ENCODE results near the gene SLC35F2.

SLC35F2 gene

GRCh38 chr11:107799218-107799859 is 59.2 kb downstream of the SLC35F2 start:
- TF ChIP-seq GABPA (IDR thresholded peaks at IDR 0.05; ENCODE audit: low read depth) (no peak), CTCF (IDR thresholded peaks at IDR 0.05; ENCODE audit: insufficient read depth, low read length) (peak; percentile 81)
- no peak overlapping the region for H3K4me3 ChIP-seq (replicated peaks; ENCODE audit: insufficient read depth, low read length)
- DNase-seq (ENCODE audit: low read depth in 1 of 2, low spot score in 1 of 2), result peak; percentile 16 to 65
- no peaks in the 10 kb centered on the region for H3K27me3 ChIP-seq (ENCODE audit: insufficient read depth, poor library complexity, severe bottlenecking)
- no peak overlapping the region for H3K27ac ChIP-seq (replicated peaks)

- no peak overlapping the region for H3K27ac ChIP-seq (replicated peaks)
- TF ChIP-seq REST (IDR thresholded peaks at IDR 0.05; ENCODE audit: insufficient replicate concordance, low read depth) (no peak), GABPA (IDR thresholded peaks at IDR 0.05; ENCODE audit: low read depth) (no peak), POLR2AphosphoS5 (IDR thresholded peaks at IDR 0.05; ENCODE audit: low read depth) (no peak), CTCF (IDR thresholded peaks at IDR 0.05; ENCODE audit: insufficient read depth, low read length) (no peak), SPI1 (IDR thresholded peaks at IDR 0.05; ENCODE audit: borderline replicate concordance, low read depth) (no peak)
Observed at GRCh38 chr11:107792049-107792443, 66.5 kb downstream of the SLC35F2 start.

GRCh38 chr11:107791343-107792048 is 67.1 kb downstream of the SLC35F2 start:
- Histone ChIP-seq H3K4me3 (replicated peaks; ENCODE audit: insufficient read depth, low read length) (no peak overlapping the region), H3K27ac (replicated peaks) (no peak overlapping the region), H3K27me3 (ENCODE audit: insufficient read depth, poor library complexity, severe bottlenecking) (no peaks in the 10 kb centered on the region)
- DNase-seq (ENCODE audit: low read depth in 1 of 2, low spot score in 1 of 2), result no peak
- no peak for TF ChIP-seq GABPA (IDR thresholded peaks at IDR 0.05; ENCODE audit: low read depth)
- no peak for TF ChIP-seq CTCF (IDR thresholded peaks at IDR 0.05; ENCODE audit: insufficient read depth, low read length)

More at GRCh38 chr11:107792049-107792443, 66.5 kb downstream of the SLC35F2 start:
- no peak for DNase-seq (ENCODE audit: low read depth in 1 of 2, low spot score in 1 of 2)
- no peak overlapping the region for H3K4me3 ChIP-seq (replicated peaks; ENCODE audit: insufficient read depth, low read length)
- no peaks in the 10 kb centered on the region for H3K27me3 ChIP-seq (ENCODE audit: insufficient read depth, poor library complexity, severe bottlenecking)

- Histone ChIP-seq H3K4me3 (replicated peaks; ENCODE audit: insufficient read depth, low read length) (no peak overlapping the region), H3K27me3 (ENCODE audit: insufficient read depth, poor library complexity, severe bottlenecking) (no peaks in the 10 kb centered on the region), H3K27ac (replicated peaks) (no peak overlapping the region)
- no peak for TF ChIP-seq REST (IDR thresholded peaks at IDR 0.05; ENCODE audit: insufficient replicate concordance, low read depth)
- no peak for TF ChIP-seq POLR2AphosphoS5 (IDR thresholded peaks at IDR 0.05; ENCODE audit: low read depth)
- no peak for TF ChIP-seq GABPA (IDR thresholded peaks at IDR 0.05; ENCODE audit: low read depth)
- no peak for TF ChIP-seq CTCF (IDR thresholded peaks at IDR 0.05; ENCODE audit: insufficient read depth, low read length)
- TF ChIP-seq SPI1 (IDR thresholded peaks at IDR 0.05; ENCODE audit: borderline replicate concordance, low read depth), result no peak
- DNase-seq (ENCODE audit: low read depth in 1 of 2, low spot score in 1 of 2), result no peak
Observed at GRCh38 chr11:107789767-107790166, 68.8 kb downstream of the SLC35F2 start.
